Kidney epithelial cell (primary cell): ENCODE data around the gene TTC12. TPM values are rescaled to one million over a fixed set of nuclear protein-coding genes. Genes with fewer than 3 reads are reported as not detected.

Source experiments
- DNase-seq: peaks from one replicate; pipeline ENCODE4 v3.0.0-alpha.2; 2010; ENCODE audit warnings: low read depth
- H3K27me3 ChIP-seq: 2 replicates; pipeline ENCODE4 v1.6.0; 2011; ENCODE audit warnings: low read length; ENCODE audit not compliant: control insufficient read depth, insufficient read depth
- H3K36me3 ChIP-seq: 2 replicates; pipeline ENCODE4 v1.5.1; 2011; ENCODE audit warnings: low read length; ENCODE audit not compliant: control insufficient read depth, insufficient read depth
- H3K4me3 ChIP-seq: 2 replicates; pipeline ENCODE4 v1.5.1; 2011; ENCODE audit warnings: low read depth, mild to moderate bottlenecking, control low read depth, low read length
- CTCF ChIP-seq: IDR thresholded peaks from 2 replicates; pipeline ENCODE4 v1.5.1; 2011; ENCODE audit warnings: mild to moderate bottlenecking, moderate library complexity, low read length, control low read depth, inconsistent platforms; ENCODE audit not compliant: insufficient read depth, poor library complexity, severe bottlenecking
- total RNA-seq: library from RNA; depleted of rRNA; stranded (reverse); fragments of >200 nt; gene quantifications from 2 replicates; pipeline ENCODE4 v1.2.3, GENCODE V29; 2015

Gene TTC12
- total RNA-seq, 1 donor from 2014 or later: 17.1 TPM

GRCh38 chr11:113396690-113397089, 82.3 kb downstream of the TTC12 start:
- no peak for TF ChIP-seq CTCF
- H3K4me3 ChIP-seq: no peak overlapping the region
- H3K36me3 ChIP-seq: no peaks in the 10 kb centered on the region
- no peak for DNase-seq
- H3K27me3 ChIP-seq: peaks cover 2% of the 10 kb centered on the region

- no peak for TF ChIP-seq CTCF
- DNase-seq: no peak
- Histone ChIP-seq H3K4me3 (no peak overlapping the region), H3K36me3 (no peaks in the 10 kb centered on the region), H3K27me3 (peaks cover 2% of the 10 kb centered on the region)
Observed at GRCh38 chr11:113397212-113397611, 82.8 kb downstream of the TTC12 start.

- DNase-seq: no peak
- H3K36me3 ChIP-seq: no peaks in the 10 kb centered on the region
- TF ChIP-seq CTCF: no peak
- no peak overlapping the region for H3K4me3 ChIP-seq
- H3K27me3 ChIP-seq: peaks cover 2% of the 10 kb centered on the region
Observed at GRCh38 chr11:113397821-113398220, 83.4 kb downstream of the TTC12 start.

GRCh38 chr11:113398669-113399430, 84.5 kb downstream of the TTC12 start:
- no peaks in the 10 kb centered on the region for H3K36me3 ChIP-seq
- H3K4me3 ChIP-seq: no peak overlapping the region
- H3K27me3 ChIP-seq: peaks cover 2% of the 10 kb centered on the region
- no peak for DNase-seq
- TF ChIP-seq CTCF: no peak

GRCh38 chr11:113400631-113401230, 86.3 kb downstream of the TTC12 start:
- Histone ChIP-seq H3K4me3 (no peak overlapping the region), H3K27me3 (peaks cover 9% of the 10 kb centered on the region)
- no peak for TF ChIP-seq CTCF

More at GRCh38 chr11:113400631-113401230, 86.3 kb downstream of the TTC12 start:
- H3K36me3 ChIP-seq: no peaks in the 10 kb centered on the region
- no peak for DNase-seq
